ENCODE data around the gene TRIM15. TPM values are rescaled to one million over a fixed set of nuclear protein-coding genes. Genes with fewer than 3 reads are reported as not detected.
"Not testable (repeated sequence)": the region's sequence is repeated elsewhere in the genome, so short reads cannot be mapped to it uniquely, and the experiment has no call there.

TRIM15 gene
- total RNA-seq: 2.2 TPM
- 7.1 TPM for polyA plus RNA-seq (ENCODE audit: insufficient read depth, low read depth, low replicate concordance)
- long read RNA-seq, donor 1: 0 reads
- long read RNA-seq, donor 2: 0 reads
- long read RNA-seq, donor 3: 0 reads
- long read RNA-seq, donor 4: 0 reads
- long read RNA-seq, donor 5: 0 reads
- long read RNA-seq, donor 6: 0 reads
- long read RNA-seq, donor 7, partial matches to known transcripts: 0 of 3 reads
- long read RNA-seq, donor 7, other reads (novel, unspliced or antisense): 2 of 3 reads
- long read RNA-seq, donor 8: 0 reads
- long read RNA-seq, donor 9: 0 reads
- long read RNA-seq, donor 10: 0 reads

DNA sequence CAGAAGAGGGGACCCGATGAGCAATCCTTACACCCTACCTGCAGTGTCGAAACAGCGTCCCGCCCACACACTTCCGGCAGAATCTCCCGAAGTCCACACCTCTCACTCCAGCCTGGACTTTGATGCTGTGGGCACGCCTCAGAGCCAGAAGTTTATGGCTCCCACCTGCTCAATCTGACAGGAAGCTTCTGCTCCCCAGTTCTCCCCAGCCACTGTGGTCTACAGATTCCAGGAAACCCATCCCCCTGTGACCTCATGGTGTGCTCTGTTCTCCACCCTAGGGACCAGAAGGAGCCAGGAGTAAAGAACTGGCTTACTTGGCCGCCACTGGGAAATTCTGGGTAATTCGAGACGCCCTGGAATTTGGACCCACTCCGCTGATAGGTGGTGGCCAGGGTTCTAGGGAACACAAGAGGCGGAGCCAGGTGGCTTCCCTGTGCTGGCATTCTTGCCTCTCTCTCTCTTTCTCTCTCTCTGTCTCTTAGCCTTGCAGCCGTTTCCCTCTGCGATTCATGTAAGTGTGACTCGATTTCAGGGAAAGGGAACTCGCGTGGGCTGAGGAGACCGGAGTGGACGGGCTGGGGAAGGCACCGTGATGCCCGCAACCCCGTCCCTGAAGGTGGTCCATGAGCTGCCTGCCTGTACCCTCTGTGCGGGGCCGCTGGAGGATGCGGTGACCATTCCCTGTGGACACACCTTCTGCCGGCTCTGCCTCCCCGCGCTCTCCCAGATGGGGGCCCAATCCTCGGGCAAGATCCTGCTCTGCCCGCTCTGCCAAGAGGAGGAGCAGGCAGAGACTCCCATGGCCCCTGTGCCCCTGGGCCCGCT lies at the start of gene TRIM15:
TSS of gene TRIM15 (plus strand) at position 457 of the 828 bp plus-strand sequence. CDS start at position 596, 139 bp downstream.
- no peaks in the 10 kb centered on the region for H3K9me3 ChIP-seq (ENCODE audit: control insufficient read depth in 2 of 3, insufficient read depth in 1 of 3, low read length in 3 of 3)
- H3K4me3 ChIP-seq (ENCODE audit: low read length in 3 of 3): peak within 1 kb of the TSS in 2 of 3 donors; percentile 66 to 67
- no peak for TF ChIP-seq CTCF (IDR thresholded peaks at IDR 0.05; ENCODE audit: borderline replicate concordance, extremely low read depth, insufficient read depth)
- peak within 1 kb of the TSS in 1 of 3 donors; percentile 63 for H3K9ac ChIP-seq (ENCODE audit: low read length in 3 of 3)
- H3K4me1 ChIP-seq (ENCODE audit: control insufficient read depth in 2 of 3, insufficient read depth in 2 of 3, low read depth in 1 of 3, low read length in 3 of 3): no peaks in the 10 kb centered on the region
- H3K36me3 ChIP-seq (ENCODE audit: control insufficient read depth in 2 of 3, insufficient read depth in 3 of 3, low read length in 3 of 3): peaks cover 0 to 4% (median 4%) of the 10 kb centered on the region in 3 donors
- FAIRE-seq: no peak
- H3K27me3 ChIP-seq (ENCODE audit: control insufficient read depth, insufficient read depth, low read length): peaks cover 2% of the 10 kb centered on the region
- H3K27ac ChIP-seq (ENCODE audit: low read depth in 2 of 2, low read length in 2 of 2): peak within 1 kb of the TSS; percentile 62 to 89
- no peak for DNase-seq
- intact Hi-C loops (cut with DNase I): no loop called here

DNA sequence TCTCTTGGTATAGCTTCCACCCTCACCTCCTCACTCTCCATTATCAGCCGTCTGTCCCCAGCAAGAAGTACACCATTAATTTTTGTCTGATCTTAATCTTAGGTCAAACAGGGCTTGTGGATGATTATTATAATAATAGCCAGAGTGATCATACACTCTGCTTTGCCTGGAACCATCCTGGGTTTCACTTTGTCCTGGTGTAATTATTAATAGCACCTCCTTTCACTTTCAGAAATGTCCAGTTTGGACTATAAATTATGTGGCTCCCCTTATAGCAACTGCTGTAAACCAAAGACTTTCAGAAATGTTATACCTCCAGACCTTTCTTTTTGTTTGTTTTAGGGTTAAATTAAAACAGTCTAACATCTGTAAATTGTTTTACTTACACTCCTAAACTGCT lies 49.5 kb upstream of the TRIM15 start:
- Histone ChIP-seq H3K9me3 (ENCODE audit: control insufficient read depth in 2 of 3, insufficient read depth in 1 of 3, low read length in 3 of 3) (no peaks in the 10 kb centered on the region), H3K27ac (ENCODE audit: low read depth in 2 of 2, low read length in 2 of 2) (no peak overlapping the region)
- intact Hi-C loops (cut with DNase I): no loop called here

GRCh38 chr6:30116724-30117123 lies 46.6 kb upstream of the TRIM15 start:
- intact Hi-C loops (cut with DNase I): no loop called here
- Histone ChIP-seq H3K27me3 (ENCODE audit: control insufficient read depth, insufficient read depth, low read length) (peaks cover 14% of the 10 kb centered on the region), H3K9me3 (ENCODE audit: control insufficient read depth in 2 of 3, insufficient read depth in 1 of 3, low read length in 3 of 3) (no peaks in the 10 kb centered on the region), H3K27ac (ENCODE audit: low read depth in 2 of 2, low read length in 2 of 2) (no peak overlapping the region), H3K4me3 (ENCODE audit: low read length in 3 of 3) (no peak overlapping the region), H3K4me1 (ENCODE audit: control insufficient read depth in 2 of 3, insufficient read depth in 2 of 3, low read depth in 1 of 3, low read length in 3 of 3) (no peaks in the 10 kb centered on the region), H3K36me3 (ENCODE audit: control insufficient read depth in 2 of 3, insufficient read depth in 3 of 3, low read length in 3 of 3) (no peaks in the 10 kb centered on the region), H3K9ac (ENCODE audit: low read length in 3 of 3) (no peak overlapping the region)
- no peak for TF ChIP-seq CTCF (IDR thresholded peaks at IDR 0.05; ENCODE audit: borderline replicate concordance, extremely low read depth, insufficient read depth)
- DNase-seq: no peak
- FAIRE-seq: no peak

More for the DNA sequence above, 49.5 kb upstream of the TRIM15 start:
- Histone ChIP-seq H3K4me1 (ENCODE audit: control insufficient read depth in 2 of 3, insufficient read depth in 2 of 3, low read depth in 1 of 3, low read length in 3 of 3) (no peaks in the 10 kb centered on the region), H3K9ac (ENCODE audit: low read length in 3 of 3) (no peak overlapping the region), H3K27me3 (ENCODE audit: control insufficient read depth, insufficient read depth, low read length) (peaks cover 27% of the 10 kb centered on the region), H3K36me3 (ENCODE audit: control insufficient read depth in 2 of 3, insufficient read depth in 3 of 3, low read length in 3 of 3) (no peaks in the 10 kb centered on the region), H3K4me3 (ENCODE audit: low read length in 3 of 3) (no peak overlapping the region)
- no peak for TF ChIP-seq CTCF (IDR thresholded peaks at IDR 0.05; ENCODE audit: borderline replicate concordance, extremely low read depth, insufficient read depth)
- no peak for DNase-seq
- FAIRE-seq: no peak

DNA sequence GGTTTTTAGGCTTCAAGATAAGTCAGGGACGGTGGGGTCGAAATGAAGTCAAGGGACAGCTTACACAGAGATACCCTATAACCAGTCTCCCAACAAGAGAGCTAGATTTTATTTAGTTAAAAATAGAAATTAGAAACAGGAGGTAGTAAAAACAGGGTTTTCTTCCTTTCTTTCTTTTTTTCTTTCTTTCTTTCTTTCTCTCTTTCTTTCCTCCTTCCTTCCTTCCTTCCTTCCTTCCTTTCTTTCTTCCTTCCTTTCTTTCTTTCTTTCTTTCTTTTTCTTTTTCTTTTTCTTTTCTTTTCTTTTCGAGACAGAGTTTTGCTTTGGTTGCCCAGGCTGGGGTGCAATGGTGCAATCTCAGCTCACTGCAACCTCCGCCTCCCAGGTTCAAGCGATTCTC lies 44.7 kb upstream of the TRIM15 start:
- H3K9ac ChIP-seq (ENCODE audit: low read length in 3 of 3); H3K9me3 ChIP-seq (ENCODE audit: control insufficient read depth in 2 of 3, insufficient read depth in 1 of 3, low read length in 3 of 3); intact Hi-C loops (cut with DNase I); H3K4me3 ChIP-seq (ENCODE audit: low read length in 3 of 3); FAIRE-seq; DNase-seq; H3K36me3 ChIP-seq (ENCODE audit: control insufficient read depth in 2 of 3, insufficient read depth in 3 of 3, low read length in 3 of 3); H3K27ac ChIP-seq (ENCODE audit: low read depth in 2 of 2, low read length in 2 of 2); H3K27me3 ChIP-seq (ENCODE audit: control insufficient read depth, insufficient read depth, low read length); H3K4me1 ChIP-seq (ENCODE audit: control insufficient read depth in 2 of 3, insufficient read depth in 2 of 3, low read depth in 1 of 3, low read length in 3 of 3): not testable (repeated sequence)

Measured in kidney (tissue), 22 donors.